Measurements from ENCODE around the gene CEACAM20. TPM values are rescaled to one million over a fixed set of nuclear protein-coding genes. Genes with fewer than 3 reads are reported as not detected.

The CEACAM20 gene
- total and polyA plus RNA-seq, 2 of the 13 experiments (the other 11 are each of a cell fraction or from before 2014, with no cell fraction given): 0.04 TPM; not detected in 1

DNA sequence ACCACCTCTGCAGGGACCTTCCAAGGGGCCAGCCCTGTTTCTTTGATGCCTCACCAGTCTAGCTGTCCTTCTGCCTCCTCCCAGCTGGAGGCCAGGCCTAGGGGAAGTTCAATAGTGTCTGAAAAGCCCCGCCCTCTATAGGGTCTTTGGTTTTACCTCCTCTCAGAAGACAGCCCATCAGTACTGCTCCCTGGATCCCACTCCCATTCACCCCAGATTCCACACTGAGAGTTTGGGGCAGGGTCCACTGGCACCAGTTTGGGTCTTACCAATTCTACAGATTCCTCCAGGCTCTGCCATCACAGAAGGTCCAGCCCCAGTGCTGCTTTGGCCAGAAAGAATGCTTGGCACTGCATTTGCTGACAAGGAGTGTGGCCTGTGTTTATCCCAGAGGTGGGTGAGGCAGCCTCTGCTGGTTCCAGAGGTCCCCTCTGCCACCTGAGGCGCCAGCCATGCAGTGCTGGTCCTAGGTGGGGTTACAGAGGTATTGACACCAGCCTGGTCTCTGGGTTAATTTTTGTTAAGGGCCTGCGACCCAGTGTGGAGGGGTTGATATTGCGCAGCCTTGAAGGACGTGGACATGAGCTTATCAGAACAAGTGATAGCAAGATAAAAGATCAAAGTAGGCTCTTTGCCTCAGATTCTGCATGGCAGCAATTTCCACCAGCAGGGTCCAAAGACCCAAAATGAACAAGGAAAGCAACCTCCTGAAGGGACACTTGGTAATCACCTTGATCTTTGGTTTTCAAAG is 42.5 kb upstream of the CEACAM20 start:
- ATAC-seq: peak; percentile 73
- Histone ChIP-seq H4K20me1 (ENCODE audit: insufficient read depth, low read length) (no peaks in the 10 kb centered on the region), H3K4me3 (replicated peaks in 1 of 3; ENCODE audit: insufficient read depth in 1 of 3, low read depth in 2 of 3, low read length in 3 of 3) (peak overlapping the region in 2 of 3 experiments; percentile 49 to 60; a peak in 2 of 6 replicates), H3K27me3 (ENCODE audit: control insufficient read depth in 1 of 2, insufficient read depth in 2 of 2, low read length in 2 of 2) (no peaks in the 10 kb centered on the region), H3K36me3 (replicated peaks in 1 of 2; ENCODE audit: control insufficient read depth in 1 of 2, insufficient read depth in 2 of 2, low read length in 2 of 2) (no peaks in the 10 kb centered on the region), H3K27ac (ENCODE audit: extremely low read length, insufficient read depth, low read length) (peak overlapping the region; percentile 55), H3K9ac (ENCODE audit: insufficient read depth, low read depth, low read length) (no peak overlapping the region; the same call in 1 of the 2 replicates), H3K79me2 (ENCODE audit: insufficient read depth, low read length) (no peaks in the 10 kb centered on the region), H3K4me1 (ENCODE audit: insufficient read depth, low read length) (peaks cover 33% of the 10 kb centered on the region), H3K9me3 (ENCODE audit: low read length) (no peaks in the 10 kb centered on the region), H3K4me2 (ENCODE audit: low read depth, low read length) (peak overlapping the region; percentile 78), H2AFZ (ENCODE audit: low read length) (no peak overlapping the region)
- DNase-seq (ENCODE audit: low spot score): no peak
- intact Hi-C loops (cut with micrococcal nuclease; ENCODE audit: unreplicated experiment) (loop anchor here (1.0 to 5.0 kb wide), 2 partner anchors 85 to 200 kb away; no protein-coding TSS in a partner anchor), in situ Hi-C loops (cut with HindIII; ENCODE audit: extremely low pct_ligation_motif_present, low pct_unique_long_range_greater_than_20kb) (loop anchor here (5.0 to 10.0 kb wide), 2 partner anchors 85 to 203 kb away; partner anchors contain the start of gene CBLC)
- ChIA-PET CTCF (ENCODE audit: low intra/inter-chr PET ratio, low total read pairs) (interaction anchor here (3.0 kb wide), 1 partner anchor 85 kb away, joined by 45 read pairs; no protein-coding TSS in a partner anchor), POLR2A (interaction anchor here (0.6 to 2.4 kb wide), 15 partner anchors 8 to 200 kb away, joined by 3 to 22 read pairs (median 4); partner anchors contain the start of genes IGSF23 and PVR)
- no TSS peak for BruUV-seq (replicated peaks)
- WGBS (ENCODE audit: low lambda C conversion rate): 9% methylated on average over 5 of the region's 5 CpGs
- peak; percentile 85 for FAIRE-seq
- TF ChIP-seq DPF2 (CRISPR knock-in tag; IDR thresholded peaks at IDR 0.05; ENCODE audit: borderline replicate concordance, low read depth) (no peak), FOXP1 (IDR thresholded peaks at IDR 0.05) (no peak), FOXP1 (CRISPR knock-in tag; IDR thresholded peaks at IDR 0.05) (peak; percentile 4; the same call in 1 of the 2 replicates), SMC3 (IDR thresholded peaks at IDR 0.05; ENCODE audit: low read length) (no peak), KLF11 (CRISPR knock-in tag; IDR thresholded peaks at IDR 0.05) (no peak), PCBP2 (optimal IDR thresholded peaks at IDR 0.05; ENCODE audit: low read depth, low read length, poor library complexity, severe bottlenecking) (no peak), ZNF12 (CRISPR knock-in tag; IDR thresholded peaks at IDR 0.05) (no peak), MLX (CRISPR knock-in tag; IDR thresholded peaks at IDR 0.05) (0 out of 2 replicates have a peak, but pooled peaks have one; percentile 46), ARID3A (IDR thresholded peaks at IDR 0.05; ENCODE audit: low read depth, low read length) (no peak), FOXM1 (CRISPR knock-in tag; IDR thresholded peaks at IDR 0.05) (no peak), FOSL2 (CRISPR knock-in tag; IDR thresholded peaks at IDR 0.05) (no peak), NR2F1 (CRISPR knock-in tag; IDR thresholded peaks at IDR 0.05) (no peak), SNAPC2 (CRISPR knock-in tag; IDR thresholded peaks at IDR 0.05) (no peak), SAP130 (CRISPR knock-in tag; IDR thresholded peaks at IDR 0.05; ENCODE audit: low read depth) (no peak)
- TF ChIP-seq, protein P1, sequence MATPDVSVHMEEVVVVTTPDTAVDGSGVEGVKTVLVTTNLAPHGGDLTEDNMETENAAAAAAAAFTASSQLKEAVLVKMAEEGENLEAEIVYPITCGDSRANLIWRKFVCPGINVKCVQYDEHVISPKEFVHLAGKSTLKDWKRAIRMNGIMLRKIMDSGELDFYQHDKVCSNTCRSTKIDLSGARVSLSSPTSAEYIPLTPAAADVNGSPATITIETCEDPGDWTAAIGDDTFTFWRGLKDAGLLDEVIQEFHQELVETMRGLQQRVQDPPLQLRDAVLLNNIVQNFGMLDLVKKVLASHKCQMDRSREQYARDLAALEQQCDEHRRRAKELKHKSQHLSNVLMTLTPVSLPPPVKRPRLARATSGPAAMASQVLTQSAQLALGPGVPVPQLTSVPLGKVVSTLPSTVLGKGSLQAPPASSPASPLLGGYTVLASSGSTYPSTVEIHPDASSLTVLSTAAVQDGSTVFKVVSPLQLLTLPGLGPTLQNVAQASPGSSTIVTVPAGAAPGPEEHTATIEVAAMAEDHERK (CRISPR knock-in tag; IDR thresholded peaks at IDR 0.05; ENCODE audit: low read depth): no peak
- TF ChIP-seq, protein P2, sequence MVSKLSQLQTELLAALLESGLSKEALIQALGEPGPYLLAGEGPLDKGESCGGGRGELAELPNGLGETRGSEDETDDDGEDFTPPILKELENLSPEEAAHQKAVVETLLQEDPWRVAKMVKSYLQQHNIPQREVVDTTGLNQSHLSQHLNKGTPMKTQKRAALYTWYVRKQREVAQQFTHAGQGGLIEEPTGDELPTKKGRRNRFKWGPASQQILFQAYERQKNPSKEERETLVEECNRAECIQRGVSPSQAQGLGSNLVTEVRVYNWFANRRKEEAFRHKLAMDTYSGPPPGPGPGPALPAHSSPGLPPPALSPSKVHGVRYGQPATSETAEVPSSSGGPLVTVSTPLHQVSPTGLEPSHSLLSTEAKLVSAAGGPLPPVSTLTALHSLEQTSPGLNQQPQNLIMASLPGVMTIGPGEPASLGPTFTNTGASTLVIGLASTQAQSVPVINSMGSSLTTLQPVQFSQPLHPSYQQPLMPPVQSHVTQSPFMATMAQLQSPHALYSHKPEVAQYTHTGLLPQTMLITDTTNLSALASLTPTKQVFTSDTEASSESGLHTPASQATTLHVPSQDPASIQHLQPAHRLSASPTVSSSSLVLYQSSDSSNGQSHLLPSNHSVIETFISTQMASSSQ (IDR thresholded peaks at IDR 0.05; ENCODE audit: low read depth): peak; percentile 55; the same call in 1 of the 2 replicates
- TF ChIP-seq, protein P2 (CRISPR knock-in tag; IDR thresholded peaks at IDR 0.05; ENCODE audit: borderline replicate concordance): no peak

All from HepG2 (cell line).